Mesenchymal stem cell (in vitro differentiated cells and primary cell): ENCODE measurements around the gene PXDC1.

Source experiments
- DNase-seq: peaks from one replicate; pipeline ENCODE4 v3.0.0-alpha.2; 2013
- H2AFZ ChIP-seq: one replicate; pipeline ENCODE4 v1.6.1; 2013; ENCODE audit warnings: low read depth, mild to moderate bottlenecking, control low read depth, inconsistent platforms, low read length, moderate library complexity
- H2AK5ac ChIP-seq: 2 replicates; pipeline ENCODE4 v1.6.1; 2013; ENCODE audit warnings: low read length, moderate library complexity, mild to moderate bottlenecking, inconsistent platforms; ENCODE audit not compliant: severe bottlenecking
- H2BK120ac ChIP-seq: one replicate; pipeline ENCODE4 v1.6.1; 2013; ENCODE audit warnings: low read depth, mild to moderate bottlenecking, inconsistent platforms, low read length, moderate library complexity
- H2BK12ac ChIP-seq, 2 experiments: one replicate each; pipeline ENCODE4 v1.6.1; 2013; ENCODE audit warnings: inconsistent platforms in 2 of 2, low read length in 2 of 2, mild to moderate bottlenecking in 2 of 2, moderate library complexity in 2 of 2, control low read depth in 1 of 2
- H2BK15ac ChIP-seq: one replicate; pipeline ENCODE4 v1.6.1; 2013; ENCODE audit warnings: mild to moderate bottlenecking, low read depth, inconsistent platforms; ENCODE audit not compliant: poor library complexity, severe bottlenecking
- H2BK5ac ChIP-seq: 2 replicates; pipeline ENCODE4 v1.6.1; 2013; ENCODE audit warnings: low read depth, mild to moderate bottlenecking, low read length, control low read depth, inconsistent platforms; ENCODE audit not compliant: poor library complexity, severe bottlenecking
- H3K14ac ChIP-seq, 2 experiments: one replicate each; pipeline ENCODE4 v1.6.1; 2013; ENCODE audit warnings: inconsistent platforms in 2 of 2, low read length in 2 of 2, control low read depth in 1 of 2, mild to moderate bottlenecking in 1 of 2, moderate library complexity in 1 of 2
- H3K18ac ChIP-seq, 2 experiments: one replicate each; pipeline ENCODE4 v1.6.1; 2013; ENCODE audit warnings: inconsistent platforms in 2 of 2, low read length in 2 of 2, control low read depth in 1 of 2, low read depth in 1 of 2, mild to moderate bottlenecking in 1 of 2
- H3K23ac ChIP-seq, 2 experiments: one replicate each; pipeline ENCODE4 v1.6.1; 2013; ENCODE audit warnings: inconsistent platforms in 2 of 2, low read length in 2 of 2, mild to moderate bottlenecking in 2 of 2, moderate library complexity in 2 of 2, control low read depth in 1 of 2
- H3K27ac ChIP-seq: 2 replicates; pipeline ENCODE4 v1.5.1; 2013; ENCODE audit warnings: mild to moderate bottlenecking, moderate library complexity, low read length, control low read depth, inconsistent platforms; ENCODE audit not compliant: poor library complexity, severe bottlenecking
- H3K27me3 ChIP-seq, 2 experiments: 2 replicates each; pipeline versions ENCODE4 v1.6.1 to v1.7.0; 2013; ENCODE audit warnings: low read length in 2 of 2, mild to moderate bottlenecking in 2 of 2, moderate library complexity in 2 of 2, control low read depth in 1 of 2, inconsistent platforms in 1 of 2; ENCODE audit not compliant: control insufficient read depth in 1 of 2, insufficient read depth in 1 of 2
- H3K36me3 ChIP-seq, 2 experiments: 2 replicates each; pipeline versions ENCODE4 v1.6.1 to v1.7.0; 2013; ENCODE audit warnings: low read length in 2 of 2, control low read depth in 1 of 2, inconsistent platforms in 1 of 2, low read depth in 1 of 2, mild to moderate bottlenecking in 1 of 2; ENCODE audit not compliant: insufficient read depth in 2 of 2, control insufficient read depth in 1 of 2
- H3K4ac ChIP-seq, 2 experiments: one replicate each; pipeline ENCODE4 v1.6.1; 2013; ENCODE audit warnings: inconsistent platforms in 2 of 2, low read length in 2 of 2, mild to moderate bottlenecking in 2 of 2, moderate library complexity in 2 of 2, control low read depth in 1 of 2, low read depth in 1 of 2
- H3K4me1 ChIP-seq: 2 replicates; pipeline ENCODE4 v1.6.1; 2013; ENCODE audit warnings: low read depth, low read length, control low read depth; ENCODE audit not compliant: control insufficient read depth, insufficient read depth
- H3K4me2 ChIP-seq: 2 replicates; pipeline ENCODE4 v1.6.1; 2013; ENCODE audit warnings: low read length, mild to moderate bottlenecking, inconsistent platforms; ENCODE audit not compliant: poor library complexity, severe bottlenecking
- H3K4me3 ChIP-seq, 2 experiments: 2 replicates each; pipeline versions ENCODE4 v1.5.1 to v1.7.0; 2013; ENCODE audit warnings: low read length in 2 of 2, mild to moderate bottlenecking in 2 of 2, control low read depth in 1 of 2, low read depth in 1 of 2; ENCODE audit not compliant: insufficient read depth in 1 of 2
- H3K79me1 ChIP-seq: replicated peaks from 2 replicates; pipeline ENCODE4 v1.6.1; 2013; ENCODE audit warnings: mild to moderate bottlenecking, control low read depth, low read length, inconsistent platforms; ENCODE audit not compliant: poor library complexity, severe bottlenecking
- H3K9ac ChIP-seq: 2 replicates; pipeline ENCODE4 v1.7.0; 2013; ENCODE audit warnings: mild to moderate bottlenecking, low read length, moderate library complexity
- H3K9me3 ChIP-seq: 2 replicates; pipeline ENCODE4 v1.7.0; 2013; ENCODE audit warnings: mild to moderate bottlenecking, low read length; ENCODE audit not compliant: control insufficient read depth
- H4K8ac ChIP-seq: one replicate; pipeline ENCODE4 v1.6.1; 2013; ENCODE audit warnings: inconsistent platforms, mild to moderate bottlenecking, low read length, moderate library complexity
- H4K91ac ChIP-seq: one replicate; pipeline ENCODE4 v1.6.1; 2013; ENCODE audit warnings: mild to moderate bottlenecking, low read length, inconsistent platforms
- WGBS: methylation state at CpG from one replicate; pipeline ENCODE4 v1.1.7; 2013; ENCODE audit warnings: mixed read lengths; 5-methylcytosine and 5-hydroxymethylcytosine counted together

PXDC1 gene

GRCh38 chr6:3708540-3708939 lies 43.0 kb downstream of the PXDC1 start:
- peaks cover 3% of the 10 kb centered on the region for H3K9me3 ChIP-seq
- no peak overlapping the region for H2BK15ac ChIP-seq
- H2AFZ ChIP-seq = no peak overlapping the region
- H3K23ac ChIP-seq = no peak overlapping the region
- 89% methylated on average over 4 of the region's 4 CpGs for WGBS
- no peak overlapping the region for H4K8ac ChIP-seq
- H3K9ac ChIP-seq = no peak overlapping the region
- H2BK12ac ChIP-seq = no peak overlapping the region
- H3K79me1 ChIP-seq = no peaks in the 10 kb centered on the region
- peaks cover 2% of the 10 kb centered on the region for H3K4me1 ChIP-seq
- H2BK120ac ChIP-seq = no peak overlapping the region
- H3K18ac ChIP-seq = no peak overlapping the region
- DNase-seq = no peak
- H2BK5ac ChIP-seq = no peak overlapping the region
- H3K36me3 ChIP-seq = peaks cover 0 to 11% of the 10 kb centered on the region in 2 experiments
- H3K4ac ChIP-seq = no peak overlapping the region
- no peak overlapping the region for H2AK5ac ChIP-seq
- no peaks in the 10 kb centered on the region for H3K27me3 ChIP-seq
- no peak overlapping the region for H3K27ac ChIP-seq
- H3K4me3 ChIP-seq = no peak overlapping the region
- no peak overlapping the region for H3K14ac ChIP-seq
- H4K91ac ChIP-seq = no peak overlapping the region
- H3K4me2 ChIP-seq = no peak overlapping the region

GRCh38 chr6:3707751-3708412 lies 43.6 kb downstream of the PXDC1 start:
- Histone ChIP-seq H3K4me3 (no peak overlapping the region), H3K9ac (no peak overlapping the region), H3K27ac (no peak overlapping the region), H3K27me3 (peaks cover 0 to under 1% of the 10 kb centered on the region in 2 experiments), H2BK5ac (no peak overlapping the region), H2AK5ac (no peak overlapping the region), H2BK12ac (no peak overlapping the region), H3K79me1 (no peaks in the 10 kb centered on the region), H2BK15ac (no peak overlapping the region), H3K18ac (no peak overlapping the region), H3K36me3 (peaks cover 0 to 5% of the 10 kb centered on the region in 2 experiments), H4K91ac (no peak overlapping the region), H3K23ac (no peak overlapping the region), H3K14ac (no peak overlapping the region), H4K8ac (no peak overlapping the region), H3K4me1 (no peaks in the 10 kb centered on the region), H3K4ac (no peak overlapping the region), H2AFZ (no peak overlapping the region), H3K4me2 (no peak overlapping the region), H2BK120ac (no peak overlapping the region), H3K9me3 (peaks cover 3% of the 10 kb centered on the region)
- 92% methylated on average over 10 of the region's 10 CpGs for whole genome bisulfite sequencing
- DNase-seq = no peak

- Histone ChIP-seq H3K9ac (no peak overlapping the region), H3K23ac (no peak overlapping the region), H3K18ac (no peak overlapping the region), H2AK5ac (no peak overlapping the region), H3K27me3 (peaks cover 0 to 9% of the 10 kb centered on the region in 2 experiments), H3K4me3 (no peak overlapping the region), H4K8ac (no peak overlapping the region), H3K36me3 (peaks cover 0 to 5% of the 10 kb centered on the region in 2 experiments), H4K91ac (no peak overlapping the region), H3K14ac (no peak overlapping the region), H2BK15ac (no peak overlapping the region), H2BK5ac (no peak overlapping the region), H2AFZ (no peak overlapping the region), H3K79me1 (no peaks in the 10 kb centered on the region), H3K27ac (no peak overlapping the region), H3K4me1 (no peaks in the 10 kb centered on the region), H2BK120ac (no peak overlapping the region), H3K4me2 (no peak overlapping the region), H3K4ac (no peak overlapping the region), H2BK12ac (no peak overlapping the region), H3K9me3 (peaks cover 3% of the 10 kb centered on the region)
- WGBS = 78% methylated on average over 2 of the region's 2 CpGs
- DNase-seq = peak; percentile 20
Measured at GRCh38 chr6:3707024-3707423, 44.5 kb downstream of the PXDC1 start.

- no peak overlapping the region for H2BK5ac ChIP-seq
- H3K36me3 ChIP-seq = peaks cover 0 to 5% of the 10 kb centered on the region in 2 experiments
- H3K27ac ChIP-seq = no peak overlapping the region
- peaks cover 0 to 13% of the 10 kb centered on the region in 2 experiments for H3K27me3 ChIP-seq
- H3K4ac ChIP-seq = no peak overlapping the region
- H2AK5ac ChIP-seq = no peak overlapping the region
- H3K4me1 ChIP-seq = no peaks in the 10 kb centered on the region
- no peak overlapping the region for H3K4me3 ChIP-seq
- no peak overlapping the region for H3K18ac ChIP-seq
- 96% methylated on average over 4 of the region's 4 CpGs for WGBS
- H2BK120ac ChIP-seq = no peak overlapping the region
- H3K79me1 ChIP-seq = no peaks in the 10 kb centered on the region
- H3K4me2 ChIP-seq = no peak overlapping the region
- no peak overlapping the region for H4K8ac ChIP-seq
- no peak overlapping the region for H2BK15ac ChIP-seq
- peaks cover 3% of the 10 kb centered on the region for H3K9me3 ChIP-seq
- H3K14ac ChIP-seq = no peak overlapping the region
- no peak overlapping the region for H3K9ac ChIP-seq
- H3K23ac ChIP-seq = no peak overlapping the region
- no peak overlapping the region for H2AFZ ChIP-seq
- no peak overlapping the region for H2BK12ac ChIP-seq
- no peak for DNase-seq
- H4K91ac ChIP-seq = no peak overlapping the region
Measured at GRCh38 chr6:3706547-3706946, 45.0 kb downstream of the PXDC1 start.
